Measurements from ENCODE around the gene PGAP1. TPM values are rescaled to one million over a fixed set of nuclear protein-coding genes. Genes with fewer than 3 reads are reported as not detected.

The PGAP1 gene
- total RNA-seq, 1 donor from 2014 or later: 6.1 TPM

DNA sequence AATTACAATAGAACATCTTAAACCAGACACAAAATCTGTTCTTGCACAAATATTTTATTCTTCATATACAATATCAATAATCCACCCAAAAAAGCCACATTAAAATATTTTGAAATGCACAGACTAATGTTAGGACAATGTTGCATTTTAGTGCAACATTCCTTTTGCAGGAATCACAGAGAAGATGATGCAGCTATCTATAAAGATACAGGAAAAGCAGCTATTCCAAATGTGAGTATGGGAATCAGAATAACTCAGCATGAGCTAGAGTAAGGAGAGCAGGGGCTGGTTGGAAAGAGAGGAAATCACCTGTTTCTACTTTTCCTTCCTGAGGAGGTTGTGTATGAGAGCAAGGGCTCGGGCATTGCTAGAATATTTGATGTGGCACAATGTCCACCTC lies 122.1 kb downstream of the PGAP1 start:
- no peaks in the 10 kb centered on the region for H3K27me3 ChIP-seq (ENCODE audit: control insufficient read depth, insufficient read depth, low read length)
- DNase-seq (ENCODE audit: low read depth) (no peak), FAIRE-seq (no peak)
- no peak overlapping the region for H3K4me3 ChIP-seq (ENCODE audit: low read depth, low read length)
- H3K36me3 ChIP-seq (ENCODE audit: control insufficient read depth, insufficient read depth, low read length): no peaks in the 10 kb centered on the region
- TF ChIP-seq, protein P1, sequence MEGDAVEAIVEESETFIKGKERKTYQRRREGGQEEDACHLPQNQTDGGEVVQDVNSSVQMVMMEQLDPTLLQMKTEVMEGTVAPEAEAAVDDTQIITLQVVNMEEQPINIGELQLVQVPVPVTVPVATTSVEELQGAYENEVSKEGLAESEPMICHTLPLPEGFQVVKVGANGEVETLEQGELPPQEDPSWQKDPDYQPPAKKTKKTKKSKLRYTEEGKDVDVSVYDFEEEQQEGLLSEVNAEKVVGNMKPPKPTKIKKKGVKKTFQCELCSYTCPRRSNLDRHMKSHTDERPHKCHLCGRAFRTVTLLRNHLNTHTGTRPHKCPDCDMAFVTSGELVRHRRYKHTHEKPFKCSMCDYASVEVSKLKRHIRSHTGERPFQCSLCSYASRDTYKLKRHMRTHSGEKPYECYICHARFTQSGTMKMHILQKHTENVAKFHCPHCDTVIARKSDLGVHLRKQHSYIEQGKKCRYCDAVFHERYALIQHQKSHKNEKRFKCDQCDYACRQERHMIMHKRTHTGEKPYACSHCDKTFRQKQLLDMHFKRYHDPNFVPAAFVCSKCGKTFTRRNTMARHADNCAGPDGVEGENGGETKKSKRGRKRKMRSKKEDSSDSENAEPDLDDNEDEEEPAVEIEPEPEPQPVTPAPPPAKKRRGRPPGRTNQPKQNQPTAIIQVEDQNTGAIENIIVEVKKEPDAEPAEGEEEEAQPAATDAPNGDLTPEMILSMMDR (IDR thresholded peaks at IDR 0.05; ENCODE audit: insufficient read depth, low read length, severe bottlenecking): no peak

DNA sequence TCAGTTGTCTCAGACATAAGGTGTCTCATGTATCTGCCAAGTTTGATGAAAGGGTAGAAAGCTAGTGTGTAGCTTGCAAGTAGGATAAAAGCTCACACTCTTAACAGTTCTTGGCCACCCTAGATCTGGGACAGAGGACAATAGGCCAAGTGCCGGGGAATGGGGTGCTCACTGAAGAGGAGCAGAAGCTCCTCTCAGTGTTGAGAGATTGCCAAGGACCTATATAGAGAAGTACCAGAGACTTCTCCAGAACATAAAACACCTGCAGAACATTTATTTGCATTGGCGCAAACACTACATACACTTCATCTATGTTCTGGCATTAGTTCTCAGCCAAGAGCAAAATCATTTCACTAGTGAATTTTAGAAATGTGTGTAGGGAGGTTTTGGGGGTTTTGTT lies 124.1 kb downstream of the PGAP1 start:
- no peak overlapping the region for H3K4me3 ChIP-seq (ENCODE audit: low read depth, low read length)
- FAIRE-seq (no peak), DNase-seq (ENCODE audit: low read depth) (no peak)
- TF ChIP-seq, protein P1 (IDR thresholded peaks at IDR 0.05; ENCODE audit: insufficient read depth, low read length, severe bottlenecking): no peak
- H3K36me3 ChIP-seq (ENCODE audit: control insufficient read depth, insufficient read depth, low read length): no peaks in the 10 kb centered on the region
- H3K27me3 ChIP-seq (ENCODE audit: control insufficient read depth, insufficient read depth, low read length): no peaks in the 10 kb centered on the region

DNA sequence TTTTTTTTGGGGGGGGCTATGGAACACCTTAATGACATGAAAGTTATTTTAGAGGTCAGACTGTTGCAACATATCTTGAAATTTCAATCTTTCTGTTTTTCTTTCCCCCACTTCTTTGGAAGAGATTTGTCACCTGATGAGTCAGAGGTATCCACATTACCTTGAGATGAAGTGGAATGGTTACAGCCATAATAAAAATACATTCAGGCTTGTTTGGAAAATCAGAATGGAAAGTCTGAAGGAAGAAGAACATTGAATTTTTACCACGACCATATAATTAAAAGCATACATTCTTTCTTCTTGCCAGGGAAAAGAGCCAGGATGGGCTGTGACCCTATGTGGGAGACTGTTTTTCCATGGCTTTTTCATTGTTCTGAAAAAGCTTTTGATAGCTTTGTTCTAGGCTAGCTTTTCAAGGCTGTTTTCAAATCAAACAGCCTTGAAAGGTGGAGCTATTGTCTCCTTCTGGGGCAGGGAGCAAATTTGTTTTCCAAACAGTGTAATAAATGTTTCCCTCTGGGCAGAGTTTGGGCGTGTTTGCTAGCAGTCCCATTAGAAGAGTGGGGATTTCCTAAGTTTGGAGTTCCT lies 124.7 kb downstream of the PGAP1 start:
- TF ChIP-seq, protein P1 (IDR thresholded peaks at IDR 0.05; ENCODE audit: insufficient read depth, low read length, severe bottlenecking): no peak
- H3K36me3 ChIP-seq (ENCODE audit: control insufficient read depth, insufficient read depth, low read length): no peaks in the 10 kb centered on the region
- no peaks in the 10 kb centered on the region for H3K27me3 ChIP-seq (ENCODE audit: control insufficient read depth, insufficient read depth, low read length)
- no peak overlapping the region for H3K4me3 ChIP-seq (ENCODE audit: low read depth, low read length)
- DNase-seq (ENCODE audit: low read depth) (peak; percentile 75), FAIRE-seq (no peak)

DNA sequence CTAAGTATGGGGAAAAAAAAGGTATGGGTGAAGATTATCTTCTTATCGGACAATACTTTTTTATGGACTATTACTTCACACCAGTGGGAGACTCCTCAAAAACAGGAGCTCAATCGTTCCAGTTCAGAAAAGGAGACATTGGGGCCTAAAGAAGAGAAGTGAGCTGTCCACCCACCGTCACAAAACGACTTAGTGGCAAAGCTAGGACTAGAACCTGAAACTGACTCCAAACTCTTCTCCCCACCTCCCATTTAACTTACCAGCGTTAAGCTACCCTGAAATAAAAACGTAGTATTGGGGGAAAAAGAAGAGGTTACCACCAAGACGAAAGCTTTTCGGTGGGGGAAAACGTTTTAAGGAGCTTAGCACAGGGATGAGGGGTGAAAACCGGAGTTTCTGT lies 127.5 kb downstream of the PGAP1 start:
- Histone ChIP-seq H3K36me3 (ENCODE audit: control insufficient read depth, insufficient read depth, low read length) (peaks cover 1% of the 10 kb centered on the region), H3K4me3 (ENCODE audit: low read depth, low read length) (peak overlapping the region; percentile 81), H3K27me3 (ENCODE audit: control insufficient read depth, insufficient read depth, low read length) (no peaks in the 10 kb centered on the region)
- FAIRE-seq (no peak), DNase-seq (ENCODE audit: low read depth) (peak; percentile 6)
- TF ChIP-seq, protein P1 (IDR thresholded peaks at IDR 0.05; ENCODE audit: insufficient read depth, low read length, severe bottlenecking): no peak

DNA sequence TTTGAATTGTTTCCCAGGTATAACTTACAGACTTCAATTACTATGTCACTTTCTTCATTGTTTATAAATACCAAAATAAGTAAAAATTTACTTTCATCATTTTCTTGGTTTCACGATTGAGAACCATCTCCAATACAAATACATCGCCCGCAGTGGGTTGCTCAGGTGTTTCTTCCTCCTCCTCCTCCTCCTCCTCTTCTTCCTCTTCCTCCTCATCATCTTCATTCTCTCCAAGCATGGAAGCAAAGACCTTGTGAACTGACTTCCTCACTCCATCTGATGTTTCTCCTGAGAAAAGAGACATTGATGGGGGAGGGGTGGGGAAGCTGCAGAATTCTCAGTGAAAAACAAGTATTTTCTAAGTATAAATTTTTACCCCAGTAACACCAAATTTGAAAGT lies 133.6 kb downstream of the PGAP1 start:
- no peaks in the 10 kb centered on the region for H3K27me3 ChIP-seq (ENCODE audit: control insufficient read depth, insufficient read depth, low read length)
- H3K36me3 ChIP-seq (ENCODE audit: control insufficient read depth, insufficient read depth, low read length): peaks cover 8% of the 10 kb centered on the region
- no peak for DNase-seq (ENCODE audit: low read depth)
- H3K4me3 ChIP-seq (ENCODE audit: low read depth, low read length): no peak overlapping the region
- TF ChIP-seq, protein P1 (IDR thresholded peaks at IDR 0.05; ENCODE audit: insufficient read depth, low read length, severe bottlenecking): no peak
- no peak for FAIRE-seq

All from bronchial epithelial cell (primary cell).